ENCODE measurements around the gene VMP1. TPM values are rescaled to one million over a fixed set of nuclear protein-coding genes. Genes with fewer than 3 reads are reported as not detected.
A peak's percentile ranks its signal among the peaks of the same experiment; 100 is the strongest.

The VMP1 gene
- total and polyA plus RNA-seq, 2 of the 13 experiments (the other 11 are each of a cell fraction or from before 2014, with no cell fraction given) = 186 to 271 TPM

GRCh38 chr17:59785091-59785799 is 77.8 kb downstream of the VMP1 start (continued):
- TF ChIP-seq SRSF9 (IDR thresholded peaks at IDR 0.05; ENCODE audit: borderline replicate concordance, insufficient read depth, low read depth, low read length, poor library complexity, severe bottlenecking) = no peak
- peak; percentile 62 for TF ChIP-seq ZFY (CRISPR knock-in tag; IDR thresholded peaks at IDR 0.05)
- no peak for TF ChIP-seq ZNF713 (CRISPR knock-in tag; IDR thresholded peaks at IDR 0.05)
- TF ChIP-seq ATM (IDR thresholded peaks at IDR 0.05; ENCODE audit: borderline replicate concordance) = no peak
- TF ChIP-seq, protein P1, sequence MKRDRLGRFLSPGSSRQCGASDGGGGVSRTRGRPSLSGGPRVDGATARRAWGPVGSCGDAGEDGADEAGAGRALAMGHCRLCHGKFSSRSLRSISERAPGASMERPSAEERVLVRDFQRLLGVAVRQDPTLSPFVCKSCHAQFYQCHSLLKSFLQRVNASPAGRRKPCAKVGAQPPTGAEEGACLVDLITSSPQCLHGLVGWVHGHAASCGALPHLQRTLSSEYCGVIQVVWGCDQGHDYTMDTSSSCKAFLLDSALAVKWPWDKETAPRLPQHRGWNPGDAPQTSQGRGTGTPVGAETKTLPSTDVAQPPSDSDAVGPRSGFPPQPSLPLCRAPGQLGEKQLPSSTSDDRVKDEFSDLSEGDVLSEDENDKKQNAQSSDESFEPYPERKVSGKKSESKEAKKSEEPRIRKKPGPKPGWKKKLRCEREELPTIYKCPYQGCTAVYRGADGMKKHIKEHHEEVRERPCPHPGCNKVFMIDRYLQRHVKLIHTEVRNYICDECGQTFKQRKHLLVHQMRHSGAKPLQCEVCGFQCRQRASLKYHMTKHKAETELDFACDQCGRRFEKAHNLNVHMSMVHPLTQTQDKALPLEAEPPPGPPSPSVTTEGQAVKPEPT (CRISPR knock-in tag; IDR thresholded peaks at IDR 0.05; ENCODE audit: low read depth) = no peak
- TF ChIP-seq KDM4B (CRISPR knock-in tag; IDR thresholded peaks at IDR 0.05) = peak; percentile 54; the same call in 1 of the 2 replicates
- no peak for TF ChIP-seq DR1 (CRISPR knock-in tag; IDR thresholded peaks at IDR 0.05)
- TF ChIP-seq, protein P2, sequence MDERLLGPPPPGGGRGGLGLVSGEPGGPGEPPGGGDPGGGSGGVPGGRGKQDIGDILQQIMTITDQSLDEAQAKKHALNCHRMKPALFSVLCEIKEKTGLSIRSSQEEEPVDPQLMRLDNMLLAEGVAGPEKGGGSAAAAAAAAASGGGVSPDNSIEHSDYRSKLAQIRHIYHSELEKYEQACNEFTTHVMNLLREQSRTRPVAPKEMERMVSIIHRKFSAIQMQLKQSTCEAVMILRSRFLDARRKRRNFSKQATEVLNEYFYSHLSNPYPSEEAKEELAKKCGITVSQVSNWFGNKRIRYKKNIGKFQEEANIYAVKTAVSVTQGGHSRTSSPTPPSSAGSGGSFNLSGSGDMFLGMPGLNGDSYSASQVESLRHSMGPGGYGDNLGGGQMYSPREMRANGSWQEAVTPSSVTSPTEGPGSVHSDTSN (CRISPR knock-in tag; IDR thresholded peaks at IDR 0.05) = no peak
- TF ChIP-seq CREBL2 (CRISPR knock-in tag; IDR thresholded peaks at IDR 0.05; ENCODE audit: borderline replicate concordance) = no peak
- TF ChIP-seq THAP11 (CRISPR knock-in tag; IDR thresholded peaks at IDR 0.05) = 0 out of 2 replicates have a peak, but pooled peaks have one; percentile 15
- TF ChIP-seq SNAPC2 (CRISPR knock-in tag; IDR thresholded peaks at IDR 0.05) = no peak
- no peak for TF ChIP-seq MTA3 (CRISPR knock-in tag; IDR thresholded peaks at IDR 0.05)
- TF ChIP-seq, protein P3, sequence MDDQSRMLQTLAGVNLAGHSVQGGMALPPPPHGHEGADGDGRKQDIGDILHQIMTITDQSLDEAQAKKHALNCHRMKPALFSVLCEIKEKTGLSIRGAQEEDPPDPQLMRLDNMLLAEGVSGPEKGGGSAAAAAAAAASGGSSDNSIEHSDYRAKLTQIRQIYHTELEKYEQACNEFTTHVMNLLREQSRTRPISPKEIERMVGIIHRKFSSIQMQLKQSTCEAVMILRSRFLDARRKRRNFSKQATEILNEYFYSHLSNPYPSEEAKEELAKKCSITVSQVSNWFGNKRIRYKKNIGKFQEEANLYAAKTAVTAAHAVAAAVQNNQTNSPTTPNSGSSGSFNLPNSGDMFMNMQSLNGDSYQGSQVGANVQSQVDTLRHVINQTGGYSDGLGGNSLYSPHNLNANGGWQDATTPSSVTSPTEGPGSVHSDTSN (CRISPR knock-in tag; IDR thresholded peaks at IDR 0.05; ENCODE audit: borderline replicate concordance) = no peak
- no peak for TF ChIP-seq KLF11 (CRISPR knock-in tag; IDR thresholded peaks at IDR 0.05)
- TF ChIP-seq THRA (CRISPR knock-in tag; IDR thresholded peaks at IDR 0.05; ENCODE audit: borderline replicate concordance) = peak; percentile 98
- TF ChIP-seq, protein P4, sequence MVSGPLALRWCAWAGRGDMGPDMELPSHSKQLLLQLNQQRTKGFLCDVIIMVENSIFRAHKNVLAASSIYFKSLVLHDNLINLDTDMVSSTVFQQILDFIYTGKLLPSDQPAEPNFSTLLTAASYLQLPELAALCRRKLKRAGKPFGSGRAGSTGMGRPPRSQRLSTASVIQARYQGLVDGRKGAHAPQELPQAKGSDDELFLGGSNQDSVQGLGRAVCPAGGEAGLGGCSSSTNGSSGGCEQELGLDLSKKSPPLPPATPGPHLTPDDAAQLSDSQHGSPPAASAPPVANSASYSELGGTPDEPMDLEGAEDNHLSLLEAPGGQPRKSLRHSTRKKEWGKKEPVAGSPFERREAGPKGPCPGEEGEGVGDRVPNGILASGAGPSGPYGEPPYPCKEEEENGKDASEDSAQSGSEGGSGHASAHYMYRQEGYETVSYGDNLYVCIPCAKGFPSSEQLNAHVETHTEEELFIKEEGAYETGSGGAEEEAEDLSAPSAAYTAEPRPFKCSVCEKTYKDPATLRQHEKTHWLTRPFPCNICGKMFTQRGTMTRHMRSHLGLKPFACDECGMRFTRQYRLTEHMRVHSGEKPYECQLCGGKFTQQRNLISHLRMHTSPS (CRISPR knock-in tag; IDR thresholded peaks at IDR 0.05; ENCODE audit: low read depth) = no peak
- TF ChIP-seq ATF6 (CRISPR knock-in tag; conservative IDR thresholded peaks at IDR 0.05) = no peak
- no peak for TF ChIP-seq ZBTB20 (CRISPR knock-in tag; IDR thresholded peaks at IDR 0.05; ENCODE audit: borderline replicate concordance, low read depth)
- TF ChIP-seq RAD21 (CRISPR knock-in tag; IDR thresholded peaks at IDR 0.05) = no peak; the same call in 1 of the 2 replicates
- TF ChIP-seq SETDB1 (CRISPR knock-in tag; IDR thresholded peaks at IDR 0.05; ENCODE audit: borderline replicate concordance) = no peak
